Keratinocyte (primary cell): Measurements from ENCODE around the gene SCAPER. TPM values are rescaled to one million over a fixed set of nuclear protein-coding genes. Genes with fewer than 3 reads are reported as not detected.

Source experiments
- DNase-seq: peaks from one replicate; pipeline ENCODE4 v3.0.0-alpha.2; 2011; ENCODE audit warnings: low read depth, missing footprints, low spot score
- FAIRE-seq: peaks from 2 replicates; lab custom pipeline; 2011; peaks lifted over from hg19 to GRCh38; lab: Jason Lieb, UNC
- H2AFZ ChIP-seq: 2 replicates; pipeline ENCODE4 v1.6.0; 2012; ENCODE audit warnings: low read length, control low read depth, inconsistent platforms; ENCODE audit not compliant: control insufficient read depth
- H3K27ac ChIP-seq: 2 replicates; pipeline ENCODE4 v1.5.1; 2011; ENCODE audit warnings: low read length; ENCODE audit not compliant: control insufficient read depth, insufficient read depth
- H3K27me3 ChIP-seq: 3 replicates; pipeline ENCODE4 v1.6.0; 2011; ENCODE audit warnings: low read length; ENCODE audit not compliant: control insufficient read depth, insufficient read depth; ENCODE audit errors: extremely low read depth
- H3K36me3 ChIP-seq, 2 experiments: 2 replicates in 1 of 2; 3 replicates in 1 of 2; pipeline ENCODE4 v1.5.1; 2011; ENCODE audit warnings: low read length in 2 of 2, mild to moderate bottlenecking in 1 of 2; ENCODE audit not compliant: control insufficient read depth in 2 of 2, insufficient read depth in 2 of 2; ENCODE audit errors: extremely low read depth in 1 of 2
- H3K4me1 ChIP-seq: 3 replicates; pipeline ENCODE4 v1.5.1; 2011; ENCODE audit warnings: low read length; ENCODE audit not compliant: control insufficient read depth, insufficient read depth; ENCODE audit errors: extremely low read depth
- H3K4me2 ChIP-seq: 3 replicates; pipeline ENCODE4 v1.6.0; 2011; ENCODE audit warnings: low read depth, low read length; ENCODE audit not compliant: control insufficient read depth, insufficient read depth; ENCODE audit errors: extremely low read depth
- H3K4me3 ChIP-seq, 3 experiments: fragments of 200-600 bp in 1 of 3; sonication (generic) in 1 of 3; 2 replicates in 2 of 3; 3 replicates in 1 of 3; pipeline ENCODE4 v1.5.1; 2011 to 2016; ENCODE audit warnings: low read length in 3 of 3, mild to moderate bottlenecking in 3 of 3, control low read depth in 2 of 3, inconsistent platforms in 1 of 3, low read depth in 1 of 3, mixed read lengths in 1 of 3, mixed run types in 1 of 3, moderate library complexity in 1 of 3; ENCODE audit not compliant: control insufficient read depth in 2 of 3, insufficient read depth in 2 of 3; ENCODE audit errors: extremely low read depth in 1 of 3
- H3K79me2 ChIP-seq: 2 replicates; pipeline ENCODE4 v1.6.0; 2012; ENCODE audit warnings: low read length; ENCODE audit not compliant: control insufficient read depth, insufficient read depth
- H3K9ac ChIP-seq: 3 replicates; pipeline ENCODE4 v1.6.0; 2011; ENCODE audit warnings: low read length; ENCODE audit not compliant: control insufficient read depth, insufficient read depth; ENCODE audit errors: extremely low read depth
- H3K9me1 ChIP-seq: 3 replicates; pipeline ENCODE4 v1.6.0; 2011; ENCODE audit warnings: low read length; ENCODE audit not compliant: control insufficient read depth, insufficient read depth; ENCODE audit errors: extremely low read depth
- H3K9me3 ChIP-seq: 2 replicates; pipeline ENCODE4 v1.5.1; 2012; ENCODE audit warnings: low read depth, low read length; ENCODE audit not compliant: control insufficient read depth
- H4K20me1 ChIP-seq: 3 replicates; pipeline ENCODE4 v1.6.0; 2011; ENCODE audit warnings: low read length; ENCODE audit not compliant: control insufficient read depth, insufficient read depth; ENCODE audit errors: extremely low read depth
- EZH2 ChIP-seq: IDR thresholded peaks from one replicate; pipeline ENCODE4 v1.6.1; 2012; ENCODE audit warnings: inconsistent platforms, mild to moderate bottlenecking, low read length, moderate library complexity
- dilution Hi-C: fragments of 300-500 bp; cut with MboI; formaldehyde crosslinking; loops from one replicate; pipeline ENCODE4 v1.7.0; 2020; ENCODE audit warnings: low sequenced_read_pairs; ENCODE audit not compliant: extremely low pct_ligation_motif_present
- polyA plus RNA-seq, 5 experiments: library from polyadenylated mRNA; depleted of rRNA in 3 of 5; stranded (reverse) in 3 of 5; stranded (forward) in 1 of 5; unstranded in 1 of 5; fragments of >200 nt; gene quantifications; 1 replicate in 1 of 5; 2 replicates in 3 of 5; 3 replicates in 1 of 5; pipeline versions ENCODE4 v1.2.1 to v1.2.3, GENCODE V29; 2011 to 2012; ENCODE audit warnings: missing spikeins in 2 of 5, low read depth in 1 of 5, low replicate concordance in 1 of 5
- TF ChIP-seq, protein P1 (sequence below), 3 experiments: IDR thresholded peaks in 1 of 3; conservative IDR thresholded peaks in 1 of 3; optimal IDR thresholded peaks in 1 of 3; 2 replicates in 2 of 3; 3 replicates in 1 of 3; pipeline versions ENCODE3 to v1.5.1; 2011; ENCODE audit warnings: low read length in 3 of 3, mild to moderate bottlenecking in 3 of 3, moderate library complexity in 2 of 3, control low read depth in 1 of 3, inconsistent platforms in 1 of 3; ENCODE audit not compliant: insufficient read depth in 2 of 3; ENCODE audit errors: extremely low read depth in 1 of 3

Gene SCAPER
- polyA plus RNA-seq, 1 donor (not counting 4 experiments of a cell fraction or from before 2014, with no cell fraction given) = 5.2 TPM

DNA sequence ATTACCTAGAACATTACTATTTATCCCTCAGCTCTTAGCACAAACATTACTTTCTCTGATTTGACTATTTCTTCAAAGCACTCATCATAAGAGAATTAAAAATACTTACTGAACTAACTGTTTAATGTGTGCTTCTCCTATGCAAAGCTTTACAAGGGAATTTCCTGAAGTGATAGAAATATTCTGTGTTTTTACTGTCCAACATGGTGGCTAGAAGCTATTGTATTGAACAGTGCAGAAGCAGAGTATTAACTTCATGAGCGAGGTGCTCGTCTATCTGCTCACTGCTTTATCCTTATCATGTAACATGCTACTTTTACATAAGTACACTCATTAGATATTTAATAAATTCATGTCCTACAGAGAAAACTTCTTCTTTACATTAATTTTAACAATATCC lies 329.5 kb downstream of the SCAPER start:
- Histone ChIP-seq H3K4me3 (no peak overlapping the region), H2AFZ (no peak overlapping the region), H3K27ac (no peak overlapping the region), H3K9ac (no peak overlapping the region), H3K9me3 (no peaks in the 10 kb centered on the region), H3K9me1 (no peaks in the 10 kb centered on the region), H3K4me2 (no peak overlapping the region), H3K4me1 (peaks cover 21% of the 10 kb centered on the region), H3K79me2 (no peaks in the 10 kb centered on the region), H3K27me3 (no peaks in the 10 kb centered on the region), H3K36me3 (no peaks in the 10 kb centered on the region), H4K20me1 (no peaks in the 10 kb centered on the region)
- no peak for DNase-seq
- FAIRE-seq = no peak
- dilution Hi-C loops = no loop called here
- TF ChIP-seq, protein P1, sequence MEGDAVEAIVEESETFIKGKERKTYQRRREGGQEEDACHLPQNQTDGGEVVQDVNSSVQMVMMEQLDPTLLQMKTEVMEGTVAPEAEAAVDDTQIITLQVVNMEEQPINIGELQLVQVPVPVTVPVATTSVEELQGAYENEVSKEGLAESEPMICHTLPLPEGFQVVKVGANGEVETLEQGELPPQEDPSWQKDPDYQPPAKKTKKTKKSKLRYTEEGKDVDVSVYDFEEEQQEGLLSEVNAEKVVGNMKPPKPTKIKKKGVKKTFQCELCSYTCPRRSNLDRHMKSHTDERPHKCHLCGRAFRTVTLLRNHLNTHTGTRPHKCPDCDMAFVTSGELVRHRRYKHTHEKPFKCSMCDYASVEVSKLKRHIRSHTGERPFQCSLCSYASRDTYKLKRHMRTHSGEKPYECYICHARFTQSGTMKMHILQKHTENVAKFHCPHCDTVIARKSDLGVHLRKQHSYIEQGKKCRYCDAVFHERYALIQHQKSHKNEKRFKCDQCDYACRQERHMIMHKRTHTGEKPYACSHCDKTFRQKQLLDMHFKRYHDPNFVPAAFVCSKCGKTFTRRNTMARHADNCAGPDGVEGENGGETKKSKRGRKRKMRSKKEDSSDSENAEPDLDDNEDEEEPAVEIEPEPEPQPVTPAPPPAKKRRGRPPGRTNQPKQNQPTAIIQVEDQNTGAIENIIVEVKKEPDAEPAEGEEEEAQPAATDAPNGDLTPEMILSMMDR (optimal IDR thresholded peaks at IDR 0.05 in 1 of 3, IDR thresholded peaks at IDR 0.05 in 1 of 3, conservative IDR thresholded peaks at IDR 0.05 in 1 of 3; ENCODE audit: extremely low read depth in 1 of 3, insufficient read depth in 2 of 3, low read length in 3 of 3) = no peak
- no peak for TF ChIP-seq EZH2

DNA sequence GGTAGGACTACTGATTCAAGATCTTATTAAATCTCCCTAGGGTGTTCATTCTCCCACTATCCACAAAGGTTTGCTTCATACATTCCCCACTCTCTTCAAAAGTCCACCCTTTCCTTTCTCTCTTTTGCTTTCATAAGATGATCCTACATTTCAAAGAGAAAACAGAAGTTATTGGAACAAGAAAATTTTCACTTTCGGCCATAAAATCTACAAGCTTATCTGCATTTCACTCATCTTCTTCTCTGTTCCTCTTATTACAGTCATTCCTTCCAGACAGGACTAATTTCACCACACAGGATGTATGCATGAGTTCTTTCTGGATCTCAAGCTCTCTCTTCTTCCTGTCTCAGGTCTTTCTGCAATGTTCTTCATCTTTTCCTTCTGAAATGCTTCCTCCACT lies 329.9 kb downstream of the SCAPER start:
- TF ChIP-seq, protein P1 (optimal IDR thresholded peaks at IDR 0.05 in 1 of 3, IDR thresholded peaks at IDR 0.05 in 1 of 3, conservative IDR thresholded peaks at IDR 0.05 in 1 of 3; ENCODE audit: extremely low read depth in 1 of 3, insufficient read depth in 2 of 3, low read length in 3 of 3) = no peak
- no peak for TF ChIP-seq EZH2
- no peak for FAIRE-seq

More for the DNA sequence above, 329.9 kb downstream of the SCAPER start:
- no peak overlapping the region for H3K4me2 ChIP-seq
- H4K20me1 ChIP-seq = no peaks in the 10 kb centered on the region
- H3K9me3 ChIP-seq = no peaks in the 10 kb centered on the region
- dilution Hi-C loops = no loop called here
- H3K27me3 ChIP-seq = no peaks in the 10 kb centered on the region
- no peaks in the 10 kb centered on the region for H3K79me2 ChIP-seq
- H3K27ac ChIP-seq = no peak overlapping the region
- H3K9me1 ChIP-seq = no peaks in the 10 kb centered on the region
- H3K9ac ChIP-seq = no peak overlapping the region
- H2AFZ ChIP-seq = no peak overlapping the region
- H3K36me3 ChIP-seq = no peaks in the 10 kb centered on the region
- H3K4me3 ChIP-seq = no peak overlapping the region
- H3K4me1 ChIP-seq = peaks cover 21% of the 10 kb centered on the region
- no peak for DNase-seq
